ENCODE results near the gene SLC25A2.

The SLC25A2 gene

DNA sequence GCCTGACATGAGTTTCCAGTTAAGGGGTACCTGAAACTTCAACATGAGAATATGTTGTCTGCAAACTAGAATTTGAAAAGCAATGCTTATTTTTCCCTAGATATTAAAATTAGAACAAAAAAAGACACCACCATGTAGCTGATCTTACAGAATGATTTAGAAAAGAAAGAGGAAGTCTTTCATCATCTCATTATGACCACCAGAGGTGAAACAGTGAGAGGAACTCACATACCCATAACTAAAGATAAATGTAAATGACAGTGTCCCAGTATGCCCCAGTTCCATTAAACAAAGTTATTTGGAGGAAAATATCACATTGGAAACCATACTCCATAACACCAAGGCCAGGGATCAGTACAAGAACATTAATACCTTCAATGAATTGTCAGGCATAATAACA is 9.9 kb upstream of the SLC25A2 start:
- no peak for DNase-seq

DNA sequence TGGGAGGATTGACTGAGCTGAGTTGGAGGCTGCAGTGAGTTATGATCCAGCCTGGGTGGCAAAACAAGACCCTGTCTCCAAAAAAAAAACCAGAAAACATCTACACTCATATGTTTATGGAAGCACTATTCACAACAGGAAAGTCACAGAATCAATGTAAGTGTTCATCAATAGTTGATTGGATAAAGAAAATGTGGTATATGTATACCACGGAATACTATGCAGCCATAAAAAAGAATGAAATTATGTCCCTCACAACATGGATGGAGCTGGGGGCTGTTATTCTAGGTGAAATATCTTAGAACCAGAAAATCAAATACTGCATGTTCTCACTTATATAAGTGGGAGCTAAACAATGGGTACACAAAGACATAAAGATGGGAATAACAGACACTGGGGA is 2.8 kb upstream of the SLC25A2 start:
- no peak for DNase-seq

DNA sequence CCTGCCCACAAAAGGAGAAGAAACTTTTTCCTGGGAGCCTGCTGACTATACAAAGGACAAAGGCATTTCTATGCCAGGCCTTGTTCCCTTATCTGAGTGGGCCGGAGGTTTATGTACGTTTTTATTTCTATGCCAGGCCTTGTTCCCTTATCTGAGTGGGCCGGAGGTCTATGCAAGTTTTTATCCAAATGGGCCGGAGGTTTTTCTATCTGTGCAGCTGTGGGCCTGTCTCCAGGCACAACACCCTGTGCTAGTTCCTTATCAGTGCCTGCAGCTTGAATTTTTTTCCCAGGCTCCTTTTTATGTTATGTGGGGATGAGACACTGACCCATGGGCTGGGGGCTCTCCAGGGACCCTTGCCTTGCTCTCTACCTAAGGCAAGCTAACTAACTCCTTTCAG is 5.5 kb downstream of the SLC25A2 start:
- DNase-seq = no peak

DNA sequence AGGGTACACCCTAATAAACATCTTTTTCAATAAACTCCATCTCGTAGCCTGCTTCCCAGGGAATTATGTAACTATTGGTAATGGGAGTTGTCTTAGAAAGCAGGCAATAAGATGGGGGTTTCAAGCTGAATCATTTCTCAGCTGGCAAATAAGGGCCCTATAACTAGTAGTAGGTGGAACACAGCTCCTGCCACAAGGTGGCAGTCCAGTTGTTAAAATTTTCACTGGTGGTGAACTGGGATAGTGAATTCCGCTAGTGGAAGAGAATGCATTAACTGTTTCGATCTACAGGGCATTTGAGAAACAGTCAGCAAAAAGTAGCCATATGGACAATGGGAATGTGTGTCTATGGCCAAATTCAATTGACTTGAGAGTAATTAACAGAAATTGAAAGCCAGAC is 30.9 kb downstream of the SLC25A2 start:
- no peak for DNase-seq

DNA sequence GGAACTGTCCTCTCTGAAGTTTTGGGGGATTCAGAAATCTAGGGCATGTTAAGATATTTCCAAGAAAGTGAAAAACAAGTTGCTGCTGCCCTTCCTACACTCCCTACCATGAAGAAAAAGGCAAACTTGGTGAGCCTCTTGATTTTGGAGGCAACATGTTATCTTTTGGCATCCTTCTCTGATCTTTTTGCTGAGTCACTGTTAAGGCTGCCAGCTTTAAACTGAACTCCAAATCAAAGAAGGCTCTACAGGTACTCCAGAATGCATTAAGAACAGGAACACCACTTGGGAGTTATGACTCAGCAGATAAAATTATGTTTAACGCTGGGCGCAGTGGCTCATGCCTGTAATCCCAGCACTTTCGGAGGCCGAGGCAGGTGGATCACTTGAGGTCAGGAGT is 34.7 kb downstream of the SLC25A2 start:
- DNase-seq = no peak

DNA sequence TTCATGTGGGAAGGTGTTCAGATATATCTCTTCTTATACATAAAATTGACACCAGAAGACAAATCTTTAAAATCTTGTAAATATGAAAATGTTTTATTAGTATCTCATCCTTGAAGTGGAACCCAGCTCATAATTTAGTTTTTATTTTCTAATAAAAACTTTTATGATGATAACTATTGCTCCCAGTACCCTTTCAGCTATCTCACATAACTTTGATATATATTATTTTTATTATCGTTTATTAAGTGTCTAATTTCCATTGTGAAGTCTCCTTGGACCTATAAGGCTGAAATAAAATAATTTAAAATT is 42.7 kb downstream of the SLC25A2 start:
- no peak for DNase-seq

DNA sequence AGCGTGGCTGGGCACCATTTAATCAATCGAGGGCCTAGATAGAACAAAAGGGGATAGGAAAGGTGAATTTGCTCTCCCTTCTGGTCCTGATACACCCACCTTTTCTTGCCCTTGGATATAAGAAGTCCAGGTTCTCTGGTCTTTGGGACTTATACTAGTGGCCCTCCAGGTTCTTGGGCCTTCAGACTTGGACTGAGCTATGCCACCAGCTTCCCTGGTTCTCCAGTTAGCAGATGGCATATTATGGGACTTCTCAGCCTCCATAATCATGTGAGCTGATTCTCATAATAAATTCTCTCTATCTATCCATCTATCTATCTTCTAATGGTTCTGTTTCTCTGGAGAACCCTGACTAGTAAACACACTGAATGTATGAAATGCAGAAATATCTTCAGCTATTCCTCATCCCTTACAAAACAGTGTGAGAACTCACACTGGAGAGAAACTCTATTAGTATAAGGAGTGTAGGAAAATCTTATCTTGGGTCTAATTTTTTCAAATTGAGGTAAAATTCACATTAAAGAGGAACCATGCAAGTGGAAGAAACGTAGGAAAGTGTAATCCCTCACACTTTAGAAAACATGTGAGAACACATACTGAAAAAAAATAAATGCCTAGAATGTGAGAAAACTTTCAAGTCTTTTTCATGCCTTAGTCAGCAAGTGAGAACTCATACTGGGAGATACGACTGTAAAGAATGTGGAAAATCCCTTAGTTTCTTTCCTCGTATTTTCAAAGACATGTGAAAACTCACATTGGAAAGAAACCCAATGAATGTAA is 43.2 kb downstream of the SLC25A2 start:
- no peak for DNase-seq

DNA sequence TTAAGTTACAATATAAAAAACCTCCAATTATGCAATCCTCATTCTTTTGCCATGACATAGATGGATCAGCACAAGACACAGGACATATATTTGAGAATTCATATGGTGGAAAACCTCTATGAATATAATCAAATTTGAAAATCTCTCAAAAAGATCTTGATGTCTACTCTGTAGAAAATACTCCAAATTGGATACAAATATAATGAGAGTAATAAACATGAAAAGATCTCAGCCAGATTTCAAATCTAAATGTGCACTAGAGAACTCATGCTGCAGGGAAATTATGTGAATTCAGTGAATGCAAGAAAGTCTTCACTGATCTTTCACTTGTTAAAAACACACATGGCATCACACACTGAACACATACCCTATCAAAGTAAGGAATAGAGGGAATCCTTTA is 44.9 kb downstream of the SLC25A2 start:
- no peak for DNase-seq

DNA sequence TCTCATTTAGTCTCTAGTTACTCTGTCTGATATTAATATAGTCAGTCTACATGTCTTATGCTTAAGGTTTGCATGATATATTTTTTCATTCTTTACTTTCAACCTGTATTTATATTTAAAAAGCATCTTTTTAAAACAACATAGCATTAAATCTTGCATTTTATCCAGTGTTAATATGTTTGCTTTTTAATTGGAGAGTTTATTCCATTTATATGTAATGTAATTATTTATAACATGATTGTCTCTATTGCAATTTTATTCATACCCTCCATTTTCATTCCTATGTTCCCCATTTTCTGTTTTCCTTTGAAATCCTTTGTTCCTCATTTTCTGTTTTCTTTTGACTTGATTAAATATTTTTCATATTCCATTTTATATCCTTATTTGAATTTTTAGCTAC is 45.4 kb downstream of the SLC25A2 start:
- DNase-seq = no peak

Measured in NCI-H2081 treated with DMSO at 0.1 percent for 48 hours (cell line).